Endometrial microvascular endothelial cells (primary cell): ENCODE results near the gene RAB14. TPM values are rescaled to one million over a fixed set of nuclear protein-coding genes. Genes with fewer than 3 reads are reported as not detected.

Experiments used
- total RNA-seq: library from RNA; depleted of rRNA; stranded (reverse); fragments of >200 nt; gene quantifications from one replicate; pipeline ENCODE4 v1.2.3, GENCODE V29; 2015; ENCODE audit errors: inconsistent ontology term

The RAB14 gene
- total RNA-seq, 1 donor from 2014 or later: 33.8 TPM

Other genes with a start within 250 kb of the RAB14 start
- gene C5, start 151.6 kb downstream of the RAB14 start, total RNA-seq: 1.4 TPM
- gene CNTRL, start 126.9 kb downstream of the RAB14 start, total RNA-seq: 3.4 TPM
- 82.4 TPM for gene GSN, start 66.3 kb upstream of the RAB14 start, total RNA-seq
- 203 TPM for gene STOM, start 168.4 kb upstream of the RAB14 start, total RNA-seq